Endometrial microvascular endothelial cells (primary cell): ENCODE measurements around the gene CUL1. TPM values are rescaled to one million over a fixed set of nuclear protein-coding genes. Genes with fewer than 3 reads are reported as not detected.

Experiments
- in situ Hi-C: cut with HindIII; loops from 2 replicates; pipeline ENCODE4 v1.10.0; 2017; ENCODE audit warnings: low sequenced_read_pairs, low pct_unique_long_range_greater_than_20kb; ENCODE audit errors: inconsistent ontology term
- total RNA-seq: library from RNA; depleted of rRNA; stranded (reverse); fragments of >200 nt; gene quantifications from one replicate; pipeline ENCODE4 v1.2.3, GENCODE V29; 2015; ENCODE audit errors: inconsistent ontology term

CUL1 gene
- total RNA-seq, 1 donor from 2014 or later = 53.4 TPM

GRCh38 chr7:148819697-148820360 lies 121.1 kb downstream of the CUL1 start:
- in situ Hi-C loops = no loop called here

- in situ Hi-C loops = no loop called here
These were observed 122.7 kb downstream of the CUL1 start for GRCh38 chr7:148821422-148821821.

- in situ Hi-C loops = loop anchor here (25.0 kb wide), 1 partner anchor 113 kb away; no protein-coding TSS in a partner anchor
These were observed 126.2 kb downstream of the CUL1 start for GRCh38 chr7:148824864-148825263.

- in situ Hi-C loops = loop anchor here (25.0 kb wide), 1 partner anchor 113 kb away; no protein-coding TSS in a partner anchor
These were observed 126.6 kb downstream of the CUL1 start for GRCh38 chr7:148825338-148825737.

DNA sequence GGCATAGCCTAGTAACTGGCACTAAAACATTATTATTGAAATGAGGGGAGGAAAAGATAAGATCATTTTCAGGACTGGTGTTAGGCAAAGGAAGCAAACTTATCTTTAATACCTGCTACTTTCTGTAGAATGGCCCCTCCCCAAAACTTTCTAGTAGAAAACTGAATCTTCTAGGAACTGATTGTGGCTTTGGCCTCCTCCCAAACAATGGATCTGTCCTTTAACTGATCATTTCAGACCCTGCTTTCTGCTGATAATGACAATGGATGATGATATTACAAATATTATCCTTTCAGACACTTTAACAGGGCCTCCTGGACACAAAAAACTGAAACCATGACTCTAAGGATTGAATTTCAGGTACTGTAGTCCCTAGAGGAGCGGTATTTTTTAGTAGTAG lies 130.3 kb downstream of the CUL1 start:
- in situ Hi-C loops = loop anchor here (25.0 kb wide), 1 partner anchor 117 kb away; no protein-coding TSS in a partner anchor

GRCh38 chr7:148830897-148831692 lies 132.4 kb downstream of the CUL1 start:
- in situ Hi-C loops = loop anchor here (25.0 kb wide), 1 partner anchor 119 kb away; no protein-coding TSS in a partner anchor

- in situ Hi-C loops = loop anchor here (25.0 kb wide), 1 partner anchor 119 kb away; no protein-coding TSS in a partner anchor
These were observed 133.1 kb downstream of the CUL1 start for GRCh38 chr7:148831782-148832181.

DNA sequence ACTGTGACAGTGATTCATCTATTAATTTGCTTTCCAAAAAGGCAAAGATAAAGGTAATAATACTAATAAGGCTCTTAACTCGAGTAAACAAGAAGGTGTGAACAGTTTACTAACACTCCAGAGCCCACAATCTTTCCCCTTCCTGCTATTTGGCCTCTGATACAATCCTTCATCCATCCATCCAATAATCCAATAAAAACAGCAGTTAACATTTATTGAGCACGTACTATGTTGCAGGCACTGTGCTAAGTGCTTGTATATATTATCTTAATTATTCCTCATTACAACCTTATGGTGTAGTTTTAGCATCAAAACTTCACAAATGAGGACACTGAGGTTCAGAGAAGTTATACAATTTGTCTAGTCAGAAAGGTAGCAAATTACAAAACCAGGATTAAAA lies 135.9 kb downstream of the CUL1 start:
- in situ Hi-C loops = loop anchor here (25.0 kb wide), 1 partner anchor 122 kb away; no protein-coding TSS in a partner anchor

- in situ Hi-C loops = loop anchor here (25.0 kb wide), 1 partner anchor 124 kb away; no protein-coding TSS in a partner anchor
These were observed 137.2 kb downstream of the CUL1 start for GRCh38 chr7:148835854-148836253.

DNA sequence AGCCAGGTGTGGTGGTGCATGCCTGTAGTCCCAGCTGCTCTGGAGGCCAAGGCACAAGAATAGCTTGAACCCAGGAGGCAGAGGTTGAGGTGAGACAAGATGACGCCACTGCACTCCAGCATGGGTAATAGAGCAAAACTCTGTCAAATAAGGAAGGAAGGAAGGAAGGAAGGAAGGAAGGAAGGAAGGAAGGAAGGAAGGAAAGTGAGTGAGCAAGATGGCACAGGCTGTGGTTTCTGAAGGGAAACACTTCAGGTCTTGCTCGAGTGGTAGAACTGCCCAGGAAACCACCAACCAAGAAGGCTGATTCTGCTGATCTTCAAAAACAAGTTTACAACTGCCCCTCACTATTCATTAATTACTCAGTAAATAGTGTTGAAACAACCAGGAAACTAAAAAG lies 140.2 kb downstream of the CUL1 start:
- in situ Hi-C loops = loop anchor here (25.0 kb wide), 1 partner anchor 127 kb away; no protein-coding TSS in a partner anchor

DNA sequence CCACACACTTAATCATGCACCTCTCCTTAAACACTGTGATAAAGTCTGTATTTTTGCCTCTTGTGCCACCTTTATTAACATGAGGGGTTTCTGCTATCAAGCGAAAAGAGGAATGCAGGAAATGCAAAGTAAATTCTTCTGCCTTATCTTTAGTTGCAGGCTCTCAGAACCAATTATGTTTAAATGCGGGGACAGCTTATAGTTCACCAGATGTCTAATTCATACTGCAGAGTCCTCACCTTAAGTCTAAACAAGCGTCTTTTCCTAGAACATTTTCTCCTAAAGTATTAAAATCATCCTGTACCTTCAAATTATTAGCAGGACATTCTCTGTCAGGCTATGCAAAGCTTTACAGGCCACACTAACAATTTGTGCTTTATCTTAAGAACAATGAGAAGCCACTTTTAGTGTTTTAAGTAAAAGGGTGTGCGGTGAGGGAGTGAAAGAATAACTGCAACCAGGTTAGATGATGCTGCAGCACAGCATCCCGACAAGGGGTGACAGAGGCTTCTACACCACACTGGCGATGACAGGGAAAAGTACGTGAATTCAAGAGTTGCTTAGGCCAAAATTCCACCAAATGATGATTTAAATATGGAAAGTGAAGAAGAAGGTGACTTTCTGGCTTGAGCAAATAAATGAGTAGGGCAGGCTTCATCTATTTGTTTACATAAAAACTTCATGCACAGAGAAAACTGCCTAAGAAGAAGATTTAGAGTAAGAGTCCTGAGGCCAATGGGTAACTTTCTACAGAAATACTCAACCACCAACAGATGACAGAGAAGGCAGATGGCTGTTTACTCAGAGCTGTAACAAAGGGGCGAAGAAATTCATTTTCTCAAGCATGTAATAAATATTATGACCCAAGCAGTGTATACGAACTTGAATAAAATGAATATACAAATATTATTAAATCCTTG lies 149.4 kb downstream of the CUL1 start:
- in situ Hi-C loops = loop anchor here (25.0 kb wide), 1 partner anchor 136 kb away; no protein-coding TSS in a partner anchor

DNA sequence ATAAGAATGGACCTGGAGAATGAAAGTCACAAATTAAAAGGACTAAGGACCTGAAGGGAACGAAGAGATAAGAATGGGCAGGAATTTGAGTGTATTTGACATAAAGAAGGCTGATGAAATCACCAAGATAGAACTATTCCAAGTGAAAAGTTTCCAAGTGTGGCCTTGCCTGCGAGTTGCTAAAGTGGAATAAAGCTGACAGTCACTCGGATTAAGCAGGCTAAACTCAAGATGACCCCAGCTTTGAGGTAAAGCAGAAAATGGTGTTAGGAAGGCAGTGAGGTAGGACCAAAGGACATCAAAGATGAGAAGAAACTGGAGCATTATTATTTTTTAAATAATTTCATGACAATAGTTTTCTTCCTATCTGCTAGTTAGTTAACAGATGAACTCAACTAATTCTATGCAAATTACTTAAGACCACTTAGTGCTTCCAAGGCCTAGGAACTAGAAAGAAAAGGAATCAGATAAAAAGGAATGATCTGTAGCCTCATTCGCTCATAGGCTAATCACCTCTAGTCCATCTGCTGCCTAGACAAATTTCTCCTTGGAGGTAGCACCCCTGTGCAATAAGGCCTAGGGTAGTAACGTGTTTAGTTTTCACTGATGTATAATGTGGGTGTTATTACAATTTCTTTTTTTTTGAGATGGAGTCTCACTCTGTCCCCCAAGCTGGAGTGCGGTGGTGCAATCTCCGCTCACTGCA lies 150.8 kb downstream of the CUL1 start:
- in situ Hi-C loops = loop anchor here (25.0 kb wide), 1 partner anchor 137 kb away; no protein-coding TSS in a partner anchor

- in situ Hi-C loops = no loop called here
These were observed 151.9 kb downstream of the CUL1 start for GRCh38 chr7:148850564-148850963.

Other genes starting within 250 kb of the CUL1 start
- gene C7orf33, start 108.1 kb upstream of the CUL1 start, total RNA-seq = not detected
- gene EZH2, start 185.4 kb downstream of the CUL1 start, total RNA-seq = 15.3 TPM